ENCODE data around the gene PRKCB.
"Not testable (repeated sequence)": the region's sequence is repeated elsewhere in the genome, so short reads cannot be mapped to it uniquely, and the experiment has no call there.

Gene PRKCB

DNA sequence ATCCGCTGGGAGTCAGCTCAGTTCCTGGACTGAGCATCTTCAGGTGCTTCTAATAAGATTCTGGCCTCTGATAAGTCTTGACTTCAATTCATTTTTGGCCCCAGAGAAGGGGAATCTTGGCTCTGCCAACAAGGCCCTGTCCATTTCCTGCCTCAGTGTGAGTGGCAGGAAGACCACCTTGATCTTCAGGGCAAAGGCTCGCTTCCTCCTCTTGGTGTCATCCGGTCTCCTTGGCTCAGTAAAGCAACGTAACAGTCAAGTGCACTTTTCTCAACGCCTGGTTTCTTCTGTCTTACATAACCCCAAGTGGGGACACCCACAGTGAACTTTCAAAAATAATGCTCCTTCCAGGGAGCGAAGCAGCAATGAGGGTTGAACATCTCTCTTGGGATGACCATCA is 169.8 kb downstream of the PRKCB start:
- no peak for DNase-seq (ENCODE audit: low read depth in 3 of 3)

DNA sequence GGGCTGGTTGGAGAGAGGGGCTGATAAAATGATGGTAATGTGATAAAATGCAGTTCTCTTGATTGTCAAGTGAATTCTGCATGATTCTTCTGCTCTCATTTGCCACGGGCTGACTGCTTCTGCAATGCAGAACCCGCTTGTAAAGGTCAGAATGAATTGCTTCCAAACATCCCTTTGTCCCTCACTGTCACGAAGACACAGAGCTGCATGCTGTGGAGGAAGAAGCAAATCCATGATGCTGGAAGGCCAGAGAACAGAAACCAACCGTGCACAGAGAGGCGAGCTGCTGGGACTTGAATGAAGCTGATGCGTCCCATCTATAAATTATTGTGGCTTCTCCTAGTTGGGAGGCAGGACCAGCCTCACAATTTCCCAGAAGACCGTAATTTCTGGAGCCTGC is 171.6 kb downstream of the PRKCB start:
- no peak for DNase-seq (ENCODE audit: low read depth in 3 of 3)

DNA sequence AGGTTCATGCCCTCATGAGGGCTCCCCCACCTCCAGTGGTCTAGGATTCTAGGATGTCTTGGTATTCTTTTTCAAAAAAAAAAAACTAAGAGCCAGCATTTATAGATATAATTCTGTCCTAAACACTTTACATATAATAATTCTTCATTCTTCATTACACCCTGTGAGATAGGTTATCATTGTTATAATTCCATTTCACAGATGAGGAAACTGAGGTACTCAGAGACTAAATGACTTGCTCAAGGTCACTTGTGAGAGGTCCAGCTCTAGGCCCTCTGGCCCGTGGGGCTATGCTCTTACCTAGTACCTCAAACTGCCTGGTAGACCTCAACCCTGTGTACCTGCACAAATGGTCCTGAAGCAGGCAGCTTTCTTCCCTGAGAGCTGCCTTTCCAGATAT is 172.2 kb downstream of the PRKCB start:
- DNase-seq (ENCODE audit: low read depth in 3 of 3) = no peak

DNA sequence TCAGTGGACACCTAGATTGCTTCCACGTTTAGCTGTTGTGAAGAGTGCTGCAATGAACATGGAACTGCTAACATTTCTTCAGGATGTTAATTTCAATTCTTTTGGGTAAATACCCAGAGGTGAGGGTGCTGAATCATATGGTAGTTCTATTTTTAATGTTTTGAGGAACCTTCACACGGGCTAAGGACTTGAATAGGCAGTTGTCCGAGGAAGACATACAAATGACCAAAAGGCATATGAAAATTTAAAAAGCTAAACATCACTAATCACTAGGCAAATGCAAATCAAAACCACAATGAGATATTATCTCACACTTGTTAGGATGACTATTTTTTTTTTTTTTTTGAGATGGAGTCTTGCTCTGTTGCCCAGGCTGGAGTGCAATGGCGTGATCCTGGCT is 173.3 kb downstream of the PRKCB start:
- no peak for DNase-seq (ENCODE audit: low read depth in 3 of 3)

DNA sequence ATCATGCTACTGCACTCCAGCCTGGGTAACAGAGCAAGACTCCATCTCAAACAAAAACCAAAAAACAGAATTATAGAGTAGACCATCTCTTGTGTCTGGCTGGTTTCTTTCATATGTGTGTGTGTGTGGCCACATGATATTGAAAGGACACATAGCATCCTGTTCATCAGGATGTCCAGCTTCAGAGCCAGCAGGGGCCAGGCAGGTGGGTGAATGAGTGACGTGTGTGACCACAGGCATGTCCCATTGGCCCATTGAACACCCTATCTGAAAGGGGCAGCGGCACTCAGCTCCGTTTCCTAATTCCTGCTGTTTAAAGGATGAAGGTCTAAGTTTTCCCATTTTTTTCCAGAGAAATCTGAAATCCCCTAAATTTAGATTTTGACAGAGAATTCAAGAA is 174.2 kb downstream of the PRKCB start:
- DNase-seq (ENCODE audit: low read depth in 3 of 3) = no peak

DNA sequence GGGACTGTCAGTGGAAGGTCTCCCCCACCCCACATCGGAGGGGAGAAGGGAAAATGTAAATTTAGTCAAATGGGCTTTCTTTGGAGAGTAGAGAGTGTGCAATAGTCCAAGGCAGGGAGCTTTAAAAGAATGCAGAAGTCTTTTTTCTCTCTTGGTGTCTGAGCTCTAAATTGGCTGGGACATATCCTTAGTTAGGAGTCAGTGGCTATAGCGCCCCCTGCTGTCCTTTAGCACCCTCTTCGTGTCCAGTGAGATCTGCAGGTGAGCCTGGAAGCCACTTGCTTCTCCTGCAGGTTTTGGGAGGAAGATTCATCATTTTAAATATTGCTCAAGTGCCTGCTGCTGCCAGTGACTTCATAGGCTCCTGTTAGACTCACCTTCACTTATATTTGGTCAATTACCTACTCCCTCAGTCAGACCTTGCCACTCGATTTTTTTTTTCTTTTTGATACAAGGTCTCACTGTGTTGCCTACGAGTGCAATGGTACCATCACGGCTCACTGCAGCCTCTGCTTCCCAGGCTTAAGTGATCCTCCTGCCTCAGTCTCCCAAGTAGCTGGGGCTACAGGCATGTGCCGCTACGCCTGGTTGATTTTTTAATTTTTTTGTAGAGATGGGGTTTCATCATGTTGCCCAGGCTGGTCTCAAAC is 174.8 kb downstream of the PRKCB start:
- peak; percentile 53 to 74 (median 60) for DNase-seq (ENCODE audit: low read depth in 3 of 3)

DNA sequence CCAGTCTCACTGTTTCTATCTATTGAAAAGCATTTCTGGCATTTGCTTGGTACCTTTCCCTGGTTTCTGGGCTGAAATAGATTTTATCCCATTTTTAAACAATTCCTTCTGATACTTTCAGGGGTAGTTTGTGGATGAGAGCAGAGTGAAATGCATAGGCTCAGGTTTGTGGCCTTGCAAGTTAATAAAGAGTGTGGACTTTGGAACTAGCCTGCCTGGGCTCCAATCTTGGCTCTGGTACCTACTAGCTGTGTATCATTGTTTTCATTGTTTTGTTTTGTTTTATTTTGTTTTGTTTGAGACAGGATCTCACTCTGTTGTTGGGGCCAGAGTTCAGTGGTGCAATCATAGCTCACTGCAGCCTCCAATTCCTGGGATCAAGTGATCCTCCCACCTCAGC is 175.5 kb downstream of the PRKCB start:
- no peak for DNase-seq (ENCODE audit: low read depth in 3 of 3)

DNA sequence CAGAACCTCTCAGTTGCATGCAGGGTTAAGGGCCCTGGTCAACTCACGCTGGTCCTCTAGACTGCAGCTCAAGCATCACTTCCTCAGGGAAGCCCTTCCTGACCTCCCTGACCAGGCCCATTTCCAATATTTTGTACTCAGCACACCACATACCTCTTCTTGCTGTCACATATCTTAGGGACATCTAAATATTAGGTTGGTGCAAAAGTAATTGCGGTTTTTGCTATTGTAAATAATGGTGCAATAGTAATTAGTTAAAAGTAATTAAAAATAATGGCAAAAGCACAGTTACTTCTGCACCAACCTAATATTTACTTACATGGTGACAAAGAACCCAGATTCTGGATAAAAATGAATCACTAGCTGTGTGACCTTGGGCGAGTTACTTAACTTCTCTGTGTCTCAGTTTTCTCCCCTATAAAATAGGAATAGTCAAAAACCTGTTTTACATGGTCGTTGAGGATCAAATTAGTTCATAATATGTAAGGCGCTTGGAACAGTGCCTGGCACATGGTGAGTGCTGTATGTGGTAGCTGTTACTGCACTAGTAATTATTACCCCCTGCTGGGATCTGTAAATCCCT is 177.4 kb downstream of the PRKCB start:
- DNase-seq (ENCODE audit: low read depth in 3 of 3) = no peak

DNA sequence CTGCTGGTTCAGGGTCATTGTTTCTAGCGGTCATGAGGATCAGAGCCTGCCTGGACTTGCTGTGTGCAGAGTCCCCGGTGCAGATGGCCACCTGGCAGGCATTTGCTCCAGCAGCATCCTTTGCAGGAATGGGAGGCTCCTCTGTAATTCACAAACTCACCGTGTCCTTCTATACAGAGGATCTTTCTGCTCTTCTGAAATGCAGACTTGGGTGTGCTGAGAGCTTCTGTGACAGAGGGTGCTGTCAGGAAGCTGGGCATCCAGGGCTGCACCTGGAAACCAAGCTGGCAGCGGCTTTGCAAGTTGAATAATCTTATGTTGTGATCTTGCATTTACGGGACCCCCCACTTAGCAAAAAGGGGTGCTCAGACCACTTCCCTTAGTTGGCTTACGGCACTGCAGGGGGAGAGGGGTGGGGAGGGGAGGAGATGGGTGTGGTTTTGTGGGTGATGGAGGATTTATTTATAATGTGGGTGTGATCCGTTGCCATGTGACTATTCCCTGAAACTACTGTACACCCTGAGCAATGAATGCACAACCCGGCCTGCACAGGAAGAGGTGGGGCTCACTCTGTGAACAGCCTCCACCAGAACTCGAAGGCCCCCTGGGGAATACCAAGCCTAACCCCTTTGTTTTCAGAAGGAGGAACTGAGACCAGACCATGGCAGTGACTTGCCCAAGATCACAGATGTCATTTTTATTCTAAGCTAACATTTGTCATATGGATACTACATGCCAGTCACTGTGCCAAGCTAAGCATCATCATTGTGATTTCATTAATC is 178.3 kb downstream of the PRKCB start:
- peak in 2 of 3 experiments; percentile 8 to 20 for DNase-seq (ENCODE audit: low read depth in 3 of 3)

DNA sequence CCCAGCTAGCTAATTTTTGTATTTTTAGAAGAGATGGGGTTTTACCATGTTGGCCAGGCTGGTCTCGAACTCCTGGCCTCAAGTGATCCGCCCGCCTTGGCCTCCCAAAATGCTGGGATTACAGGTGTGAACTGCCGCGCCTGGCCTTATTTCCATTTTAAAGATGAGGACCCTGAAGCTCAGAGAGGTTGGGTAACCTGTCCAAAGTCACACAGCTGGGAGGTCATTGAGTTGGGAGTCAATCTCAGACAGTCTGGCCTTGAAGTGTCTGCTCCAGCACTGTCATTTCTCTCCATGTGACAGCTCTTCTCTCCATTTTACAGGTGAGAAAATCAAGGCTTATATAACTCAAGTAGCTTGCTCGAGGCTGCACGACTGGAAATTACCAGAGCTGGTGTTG is 179.2 kb downstream of the PRKCB start:
- not testable (repeated sequence) for DNase-seq (ENCODE audit: low read depth in 3 of 3)

DNA sequence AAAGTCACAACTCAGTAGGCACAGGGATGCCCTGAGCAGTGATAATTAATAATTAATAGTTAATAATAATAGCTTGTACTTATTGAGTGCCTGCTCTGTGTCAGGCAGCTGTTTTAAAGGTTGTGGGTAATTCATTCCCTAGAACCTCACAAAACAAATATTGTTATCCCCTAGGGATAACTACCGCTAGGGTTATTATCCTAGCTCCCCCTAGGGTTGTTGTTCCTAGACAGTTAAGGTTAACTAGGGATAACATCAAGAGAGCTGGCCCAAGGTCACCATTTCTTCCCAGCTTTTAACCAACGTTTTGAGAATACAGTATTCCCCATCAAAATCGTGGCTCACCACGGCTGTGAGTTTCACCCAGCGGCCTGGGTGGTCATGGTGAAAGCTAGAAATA is 180.1 kb downstream of the PRKCB start:
- DNase-seq (ENCODE audit: low read depth in 3 of 3) = no peak

DNA sequence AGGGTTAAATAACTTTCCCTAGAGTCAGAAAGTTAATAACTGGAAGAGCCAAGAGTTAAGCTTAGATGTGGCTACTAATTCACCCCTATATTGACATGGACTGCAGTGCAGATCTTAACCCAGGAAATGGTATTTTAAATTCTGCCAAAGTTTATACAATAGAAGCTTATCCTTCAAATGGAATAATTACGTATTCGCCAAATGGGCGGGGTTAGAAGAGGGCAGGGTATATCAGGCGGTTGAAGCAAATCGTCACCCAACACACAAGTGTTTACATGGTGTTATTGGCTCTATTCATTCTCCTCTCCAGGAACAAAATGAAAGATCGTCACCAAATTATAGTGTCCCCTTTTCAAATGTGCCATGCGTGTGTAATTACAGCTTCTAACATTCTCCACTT is 182.7 kb downstream of the PRKCB start:
- no peak for DNase-seq (ENCODE audit: low read depth in 3 of 3)

DNA sequence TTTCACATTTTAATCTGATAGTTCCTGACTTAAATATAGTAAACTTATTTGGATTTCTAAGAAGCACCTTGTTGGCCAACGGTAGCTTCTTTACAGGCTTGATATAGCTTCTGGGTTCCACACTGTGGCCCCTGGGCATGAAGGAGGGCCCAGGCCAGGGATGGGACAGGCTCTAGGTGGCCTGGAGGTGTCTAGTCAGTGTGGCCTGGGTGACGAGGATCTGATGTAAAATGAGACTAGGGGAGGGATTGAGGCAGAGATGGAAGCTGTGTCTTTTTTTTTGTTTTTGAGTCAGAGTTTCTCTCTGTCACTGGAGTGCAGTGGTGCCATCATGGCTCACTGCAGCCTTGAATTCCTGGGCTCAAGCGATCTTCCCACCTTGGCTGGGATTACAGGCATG is 187.0 kb downstream of the PRKCB start:
- DNase-seq (ENCODE audit: low read depth in 3 of 3) = no peak

DNA sequence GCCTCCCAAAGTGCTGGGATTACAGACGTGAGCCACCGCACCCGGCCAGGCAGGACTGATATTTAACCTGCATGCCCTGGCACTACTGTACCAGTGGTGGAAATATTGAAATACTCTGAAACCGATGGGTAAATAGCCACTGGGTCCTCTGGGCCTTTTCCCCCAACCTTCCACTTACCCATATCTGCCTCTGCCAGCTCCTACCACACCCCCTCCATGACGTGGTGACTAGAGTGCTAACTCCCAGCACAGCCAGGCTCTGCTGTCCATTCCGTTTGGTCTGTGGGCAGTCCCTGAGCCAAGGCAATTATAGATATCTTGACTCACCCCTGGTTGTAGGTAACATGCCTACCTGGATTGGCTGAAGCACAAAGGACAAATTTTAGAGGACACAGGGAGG is 187.8 kb downstream of the PRKCB start:
- no peak for DNase-seq (ENCODE audit: low read depth in 3 of 3)

DNA sequence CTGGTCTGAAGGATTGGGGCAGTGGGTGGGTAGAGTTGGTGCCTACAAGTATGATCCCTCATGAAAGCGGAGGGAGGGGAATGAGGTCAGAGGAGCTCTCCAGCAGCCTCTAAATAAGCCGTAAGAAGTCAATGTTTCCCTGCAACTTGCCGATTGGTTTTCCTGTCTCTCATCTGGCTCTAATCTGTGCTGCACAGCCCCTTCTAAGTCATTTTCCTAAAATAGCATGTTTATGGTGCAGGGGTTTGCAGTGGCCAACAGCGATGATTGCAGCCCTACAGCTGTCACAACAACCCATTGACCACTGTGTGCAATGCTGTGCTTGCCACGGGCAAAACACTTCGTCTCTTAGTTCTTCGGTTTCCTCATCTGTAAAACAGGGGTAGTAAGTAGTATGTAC is 189.2 kb downstream of the PRKCB start:
- no peak for DNase-seq (ENCODE audit: low read depth in 3 of 3)

DNA sequence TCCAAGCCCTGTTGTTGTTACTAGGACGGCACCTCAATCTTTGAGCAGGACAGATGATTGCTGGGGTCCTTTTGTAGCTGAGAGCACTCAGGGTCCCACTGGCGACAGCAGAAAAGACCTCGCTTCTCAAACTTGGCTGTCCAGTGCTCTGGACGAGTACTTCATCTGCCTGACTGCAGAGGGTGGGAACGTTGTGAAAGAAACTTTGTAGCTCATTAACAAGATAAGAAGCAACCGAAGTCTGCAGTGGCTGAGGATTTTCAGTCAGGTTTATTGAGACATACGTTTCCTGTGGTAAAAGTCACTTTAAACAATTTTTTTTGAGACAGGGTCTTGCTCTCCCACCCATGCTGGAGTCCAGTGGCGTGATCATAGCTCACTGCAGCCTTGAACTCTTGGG is 191.7 kb downstream of the PRKCB start:
- DNase-seq (ENCODE audit: low read depth in 3 of 3) = no peak

DNA sequence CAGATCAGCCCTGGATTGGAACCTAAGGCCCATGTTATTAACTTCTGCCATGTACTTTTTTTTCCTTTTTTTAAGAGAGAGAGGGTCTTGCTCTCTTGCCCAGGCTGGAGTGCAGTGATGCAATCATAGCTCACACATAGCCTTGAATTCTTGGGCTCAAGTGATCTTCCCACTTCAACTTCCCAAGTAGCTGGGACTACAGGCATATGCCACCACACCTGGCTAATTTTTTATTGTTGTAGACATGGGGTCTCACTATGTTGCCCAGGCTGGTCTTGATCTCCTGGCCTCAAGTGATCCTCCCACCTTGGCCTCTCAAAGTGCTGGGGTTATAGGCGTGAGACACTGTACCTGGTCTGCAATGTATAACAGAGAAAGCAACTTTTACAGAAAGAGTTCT is 194.1 kb downstream of the PRKCB start:
- DNase-seq (ENCODE audit: low read depth in 3 of 3) = not testable (repeated sequence)

DNA sequence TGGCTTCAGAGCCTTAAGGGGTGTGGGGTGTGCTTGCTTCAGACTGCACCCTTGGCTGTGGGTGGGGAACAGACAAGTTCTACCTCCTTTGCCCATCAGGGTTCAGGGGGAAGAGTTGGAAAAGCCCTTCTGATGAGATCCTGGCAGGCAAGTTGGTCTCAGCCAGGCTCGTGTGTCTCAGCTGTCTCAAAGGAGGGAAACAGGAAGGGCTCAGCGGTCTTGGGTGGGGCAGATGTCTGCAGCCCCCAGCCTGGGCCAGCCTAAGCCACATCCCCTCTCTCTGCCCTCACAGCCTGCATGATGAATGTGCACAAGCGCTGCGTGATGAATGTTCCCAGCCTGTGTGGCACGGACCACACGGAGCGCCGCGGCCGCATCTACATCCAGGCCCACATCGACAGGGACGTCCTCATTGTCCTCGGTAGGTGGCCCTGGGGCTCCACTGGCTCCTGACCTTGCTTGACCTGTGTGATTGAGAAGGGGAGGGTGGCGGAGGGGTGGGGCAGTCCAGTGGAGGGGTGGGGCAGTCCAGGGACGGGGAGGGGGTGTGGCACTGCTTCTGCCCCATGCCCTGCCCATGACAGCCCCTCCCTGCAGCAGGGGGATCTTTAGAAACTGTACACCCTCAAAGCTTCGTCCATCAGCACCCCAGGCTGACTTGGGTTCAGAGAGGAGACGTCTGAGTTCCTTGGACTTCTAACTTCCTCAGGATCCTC is 199.5 kb downstream of the PRKCB start:
- no peak for DNase-seq (ENCODE audit: low read depth in 3 of 3)

DNA sequence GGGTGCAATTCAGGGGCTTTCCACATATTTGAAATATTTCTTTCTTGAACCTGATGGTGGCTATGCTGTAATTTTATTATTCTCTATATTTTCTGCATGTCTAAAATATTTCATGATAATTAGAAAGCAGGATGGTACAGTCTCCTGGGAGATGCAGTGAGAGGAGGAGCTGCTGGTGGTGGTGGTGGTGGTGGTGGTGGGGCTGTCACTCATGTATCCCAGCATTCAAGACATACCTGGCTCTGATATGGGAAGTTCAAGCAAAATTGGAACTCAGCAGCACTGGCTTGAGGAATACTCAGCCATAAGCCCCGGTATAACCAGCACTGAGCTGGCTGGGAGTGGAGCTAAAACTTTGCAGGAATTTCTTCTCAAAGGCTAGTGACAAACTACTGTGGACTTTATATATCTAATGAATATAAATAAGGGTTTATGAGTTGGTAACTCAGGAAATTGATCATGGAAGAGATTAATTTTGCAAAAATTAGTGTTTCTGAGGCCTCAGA is 200.3 kb downstream of the PRKCB start:
- DNase-seq (ENCODE audit: low read depth in 3 of 3) = no peak

DNA sequence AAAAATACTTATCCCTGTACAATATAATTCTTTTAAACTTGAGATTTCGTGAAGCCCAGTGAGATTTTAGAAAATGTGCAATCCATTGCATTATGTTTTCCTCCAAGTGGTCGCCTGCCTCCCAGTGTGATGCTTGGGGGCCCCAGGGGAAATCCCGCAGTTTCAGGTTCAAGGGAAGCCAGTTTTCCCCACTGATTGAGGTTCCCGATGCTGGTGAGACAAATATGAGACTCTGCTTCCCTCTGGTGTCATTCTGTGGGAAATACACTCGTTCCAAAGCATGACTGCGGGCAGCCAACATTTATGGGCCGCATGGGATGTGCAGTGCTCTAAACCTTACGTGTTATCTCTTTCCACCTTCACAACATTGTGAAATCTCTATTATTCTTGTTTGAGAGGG is 200.8 kb downstream of the PRKCB start:
- no peak for DNase-seq (ENCODE audit: low read depth in 3 of 3)

DNA sequence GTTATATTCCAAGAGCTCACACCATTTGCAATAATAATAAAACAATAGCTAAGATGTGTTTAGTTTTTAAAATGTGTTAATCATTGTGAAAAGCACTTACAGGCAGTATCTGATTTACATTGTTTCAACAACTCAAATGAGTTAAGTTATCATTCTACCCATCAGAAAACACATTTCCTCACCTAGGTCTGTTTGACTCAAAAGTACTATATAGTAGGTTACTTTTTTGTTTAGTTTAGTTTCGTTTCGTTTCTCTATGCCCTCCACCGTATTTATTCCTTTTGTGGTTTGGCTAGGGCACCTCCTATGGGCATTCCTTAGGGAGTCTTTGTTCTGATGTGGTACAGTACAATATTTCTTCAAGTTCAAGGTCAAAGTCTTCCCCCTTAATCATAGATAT is 201.6 kb downstream of the PRKCB start:
- no peak for DNase-seq (ENCODE audit: low read depth in 3 of 3)
